HL-60 (cell line): ENCODE results near the gene FGGY.

ENCODE experiments used
- GABPA ChIP-seq: IDR thresholded peaks from 2 replicates; pipeline ENCODE4 v1.6.1; 2012; ENCODE audit warnings: low read depth
- POLR2AphosphoS5 ChIP-seq: IDR thresholded peaks from 2 replicates; pipeline ENCODE4 v1.6.1; 2012; ENCODE audit warnings: low read depth
- TF ChIP-seq, protein P1 (sequence below): IDR thresholded peaks from one replicate; pipeline ENCODE4 v1.5.1; 2011; ENCODE audit warnings: low read length, control low read depth, inconsistent platforms; ENCODE audit not compliant: insufficient read depth
- TF ChIP-seq, protein P2 (sequence below): IDR thresholded peaks from 2 replicates; pipeline ENCODE4 v1.6.1; 2012; ENCODE audit warnings: low read depth; ENCODE audit not compliant: insufficient replicate concordance

DNA sequence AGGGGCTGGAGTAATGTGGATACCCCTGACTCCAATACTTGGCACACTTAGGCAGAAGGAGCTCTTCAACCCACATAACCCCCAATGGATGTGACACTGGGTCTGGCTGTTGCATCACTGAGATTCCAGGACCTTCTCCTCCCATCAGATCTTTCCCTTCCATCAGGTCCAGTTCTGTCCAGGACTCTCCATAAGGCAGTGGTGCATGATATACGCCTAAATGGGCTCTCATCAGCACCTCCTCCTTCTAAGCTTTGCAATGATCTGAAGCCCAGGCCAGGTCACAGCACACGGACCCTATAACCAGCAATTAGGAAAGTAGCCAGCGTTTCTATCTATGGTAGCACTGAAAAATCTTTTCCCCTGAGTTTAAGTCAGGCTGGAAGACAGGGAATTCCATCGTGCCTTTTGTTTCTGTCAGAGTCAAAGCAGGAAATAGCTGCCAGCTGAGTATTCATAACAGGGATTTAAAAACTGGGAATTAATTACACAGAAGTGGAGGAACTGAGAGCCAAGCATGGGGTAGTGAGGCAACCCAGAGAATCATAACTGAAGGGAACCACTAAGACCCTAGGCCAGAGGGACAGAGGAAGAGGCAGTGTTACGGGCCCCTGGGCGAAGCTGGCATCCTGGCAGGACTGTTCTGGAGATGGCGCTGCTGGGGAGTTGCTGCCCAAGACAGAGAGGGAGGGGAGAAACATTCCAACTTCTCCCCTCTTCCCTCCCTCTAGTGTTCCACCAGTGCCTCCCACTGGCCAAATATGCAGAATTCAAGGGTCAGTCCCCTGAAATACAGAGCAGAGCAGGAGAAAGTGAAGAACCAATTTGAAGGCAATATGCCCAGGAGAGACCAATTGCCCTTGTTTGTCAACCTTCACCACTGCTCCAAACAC, 480.3 kb downstream of the FGGY start:
- TF ChIP-seq, protein P1, sequence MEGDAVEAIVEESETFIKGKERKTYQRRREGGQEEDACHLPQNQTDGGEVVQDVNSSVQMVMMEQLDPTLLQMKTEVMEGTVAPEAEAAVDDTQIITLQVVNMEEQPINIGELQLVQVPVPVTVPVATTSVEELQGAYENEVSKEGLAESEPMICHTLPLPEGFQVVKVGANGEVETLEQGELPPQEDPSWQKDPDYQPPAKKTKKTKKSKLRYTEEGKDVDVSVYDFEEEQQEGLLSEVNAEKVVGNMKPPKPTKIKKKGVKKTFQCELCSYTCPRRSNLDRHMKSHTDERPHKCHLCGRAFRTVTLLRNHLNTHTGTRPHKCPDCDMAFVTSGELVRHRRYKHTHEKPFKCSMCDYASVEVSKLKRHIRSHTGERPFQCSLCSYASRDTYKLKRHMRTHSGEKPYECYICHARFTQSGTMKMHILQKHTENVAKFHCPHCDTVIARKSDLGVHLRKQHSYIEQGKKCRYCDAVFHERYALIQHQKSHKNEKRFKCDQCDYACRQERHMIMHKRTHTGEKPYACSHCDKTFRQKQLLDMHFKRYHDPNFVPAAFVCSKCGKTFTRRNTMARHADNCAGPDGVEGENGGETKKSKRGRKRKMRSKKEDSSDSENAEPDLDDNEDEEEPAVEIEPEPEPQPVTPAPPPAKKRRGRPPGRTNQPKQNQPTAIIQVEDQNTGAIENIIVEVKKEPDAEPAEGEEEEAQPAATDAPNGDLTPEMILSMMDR, result no peak
- TF ChIP-seq, protein P2, sequence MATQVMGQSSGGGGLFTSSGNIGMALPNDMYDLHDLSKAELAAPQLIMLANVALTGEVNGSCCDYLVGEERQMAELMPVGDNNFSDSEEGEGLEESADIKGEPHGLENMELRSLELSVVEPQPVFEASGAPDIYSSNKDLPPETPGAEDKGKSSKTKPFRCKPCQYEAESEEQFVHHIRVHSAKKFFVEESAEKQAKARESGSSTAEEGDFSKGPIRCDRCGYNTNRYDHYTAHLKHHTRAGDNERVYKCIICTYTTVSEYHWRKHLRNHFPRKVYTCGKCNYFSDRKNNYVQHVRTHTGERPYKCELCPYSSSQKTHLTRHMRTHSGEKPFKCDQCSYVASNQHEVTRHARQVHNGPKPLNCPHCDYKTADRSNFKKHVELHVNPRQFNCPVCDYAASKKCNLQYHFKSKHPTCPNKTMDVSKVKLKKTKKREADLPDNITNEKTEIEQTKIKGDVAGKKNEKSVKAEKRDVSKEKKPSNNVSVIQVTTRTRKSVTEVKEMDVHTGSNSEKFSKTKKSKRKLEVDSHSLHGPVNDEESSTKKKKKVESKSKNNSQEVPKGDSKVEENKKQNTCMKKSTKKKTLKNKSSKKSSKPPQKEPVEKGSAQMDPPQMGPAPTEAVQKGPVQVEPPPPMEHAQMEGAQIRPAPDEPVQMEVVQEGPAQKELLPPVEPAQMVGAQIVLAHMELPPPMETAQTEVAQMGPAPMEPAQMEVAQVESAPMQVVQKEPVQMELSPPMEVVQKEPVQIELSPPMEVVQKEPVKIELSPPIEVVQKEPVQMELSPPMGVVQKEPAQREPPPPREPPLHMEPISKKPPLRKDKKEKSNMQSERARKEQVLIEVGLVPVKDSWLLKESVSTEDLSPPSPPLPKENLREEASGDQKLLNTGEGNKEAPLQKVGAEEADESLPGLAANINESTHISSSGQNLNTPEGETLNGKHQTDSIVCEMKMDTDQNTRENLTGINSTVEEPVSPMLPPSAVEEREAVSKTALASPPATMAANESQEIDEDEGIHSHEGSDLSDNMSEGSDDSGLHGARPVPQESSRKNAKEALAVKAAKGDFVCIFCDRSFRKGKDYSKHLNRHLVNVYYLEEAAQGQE, result no peak
- TF ChIP-seq GABPA (no peak), POLR2AphosphoS5 (no peak)
